Measurements from ENCODE around the gene CXCR5.

The CXCR5 gene

GRCh38 chr11:118899706-118900360 is 16.1 kb downstream of the CXCR5 start:
- DNase-seq = no peak

DNA sequence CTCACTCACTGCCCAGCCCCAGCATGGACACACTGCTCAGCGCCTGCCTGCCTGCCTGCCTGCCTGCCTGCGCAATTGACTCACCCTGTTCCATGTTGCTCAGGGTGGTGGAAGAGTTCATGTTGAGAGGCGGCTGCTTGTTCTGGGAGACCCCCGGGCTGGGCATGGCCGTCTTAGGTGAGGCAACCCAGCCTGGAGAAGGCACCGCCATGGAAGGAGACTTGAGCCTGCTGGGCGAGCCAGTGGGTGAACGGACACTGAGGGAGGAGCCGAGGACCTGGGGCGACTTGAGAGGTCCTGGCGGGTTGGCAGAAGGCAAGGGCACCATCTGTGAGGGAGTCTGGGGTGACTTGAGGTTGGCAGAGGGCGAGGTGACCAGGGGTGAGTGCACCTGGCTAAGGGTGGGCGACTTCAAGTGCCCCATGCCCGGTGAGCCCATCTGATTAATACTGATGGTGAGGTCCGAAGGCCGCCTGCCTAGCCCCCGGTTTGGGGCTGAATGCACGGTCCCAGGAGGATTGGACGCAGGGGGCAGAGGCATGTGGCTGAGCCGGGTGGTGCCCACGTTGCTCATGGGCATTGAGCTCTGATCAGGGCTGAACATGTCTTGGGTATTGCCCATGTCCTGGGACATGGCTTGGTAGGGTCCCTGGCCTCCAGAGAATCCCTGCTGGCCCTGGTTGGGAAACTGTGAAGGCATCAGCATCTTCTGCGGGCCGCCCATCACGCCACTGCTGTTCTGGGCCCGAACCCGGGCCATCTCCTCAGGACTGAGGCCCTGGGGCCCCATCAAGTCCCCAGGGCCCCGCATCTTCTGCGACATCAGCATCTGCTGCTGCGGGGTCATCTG is 17.1 kb downstream of the CXCR5 start:
- DNase-seq = no peak

DNA sequence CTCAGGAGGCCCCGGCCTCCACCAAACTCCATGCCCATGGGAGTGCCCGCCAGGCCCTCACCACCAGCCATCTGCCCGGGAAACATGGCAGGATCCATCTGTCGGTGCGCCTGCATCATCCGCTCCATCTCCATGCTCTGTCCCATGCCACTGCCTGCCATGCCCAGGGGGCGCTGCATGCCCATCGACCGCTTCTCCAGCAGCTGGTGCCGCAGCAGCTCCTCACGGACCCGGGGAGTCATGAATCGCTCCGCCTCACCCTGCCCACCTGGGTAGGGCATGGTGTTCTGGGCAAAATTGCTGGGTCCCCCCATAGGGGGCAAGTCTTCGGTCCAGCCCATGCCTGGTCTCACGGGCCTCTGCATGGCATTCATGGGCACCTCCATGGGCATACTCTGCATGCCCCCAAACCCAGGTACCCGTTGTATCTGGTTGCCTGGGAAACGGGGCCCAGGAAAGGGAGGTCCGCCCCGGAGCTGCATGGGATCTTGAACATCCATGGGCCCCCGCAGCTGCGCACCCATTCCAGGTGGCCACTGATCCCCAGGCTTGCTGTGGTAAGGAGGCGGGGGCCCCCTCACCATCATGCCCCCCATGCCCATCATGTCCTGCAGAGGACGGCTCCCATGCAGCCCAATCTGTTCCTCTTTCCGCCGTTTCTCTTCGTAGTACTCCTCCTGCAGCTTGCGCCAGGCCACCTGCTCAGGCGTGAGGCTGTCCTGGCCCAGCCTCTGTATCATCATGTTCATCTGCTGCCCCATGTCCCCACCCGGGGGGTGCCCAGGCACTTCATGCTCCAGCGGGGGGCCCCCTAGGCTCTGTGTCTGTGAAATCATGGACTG is 18.0 kb downstream of the CXCR5 start:
- DNase-seq = no peak

DNA sequence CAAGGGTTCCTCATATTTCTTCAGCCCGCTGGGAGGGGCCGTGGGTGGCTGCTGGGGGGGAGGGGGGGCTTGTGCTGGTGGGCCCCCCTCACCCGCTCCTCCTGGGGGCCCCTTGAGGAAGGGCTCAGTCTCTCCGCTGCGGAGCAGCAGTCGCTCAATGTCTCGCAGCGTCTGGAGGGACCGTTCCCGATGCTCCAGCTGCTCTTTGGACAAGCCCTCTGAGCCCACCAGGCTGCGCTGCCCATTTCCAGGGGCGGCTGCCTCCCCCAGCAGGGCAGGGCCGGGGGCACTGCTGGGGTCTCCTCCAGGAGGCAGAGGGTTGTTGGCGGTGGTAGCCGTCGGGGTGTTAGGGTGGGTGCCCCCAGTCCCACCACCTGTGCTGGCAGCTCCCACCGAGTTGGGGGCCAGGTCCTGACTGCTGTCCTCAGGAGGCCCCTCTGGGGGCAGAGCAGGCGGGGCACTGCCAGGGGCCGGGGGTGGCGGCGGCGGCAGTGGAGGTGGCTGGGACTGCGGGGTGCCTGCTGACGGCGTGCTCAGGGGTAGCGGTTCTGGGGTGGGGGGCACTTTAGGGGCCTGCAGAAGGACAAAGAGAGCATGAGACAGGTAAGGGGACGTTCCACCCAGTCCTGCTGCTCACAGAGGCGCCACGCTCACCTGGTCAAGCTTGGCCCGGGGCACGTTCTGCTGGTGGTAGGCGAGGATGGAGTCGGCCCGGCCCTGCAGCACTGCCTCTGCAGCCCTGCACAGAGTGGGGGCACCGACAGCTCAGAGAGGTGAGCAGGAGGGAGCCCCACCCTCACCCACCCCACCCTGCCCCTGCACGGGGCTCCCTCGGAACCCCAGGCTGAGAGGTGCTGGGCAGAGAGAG is 18.9 kb downstream of the CXCR5 start:
- no peak for DNase-seq

DNA sequence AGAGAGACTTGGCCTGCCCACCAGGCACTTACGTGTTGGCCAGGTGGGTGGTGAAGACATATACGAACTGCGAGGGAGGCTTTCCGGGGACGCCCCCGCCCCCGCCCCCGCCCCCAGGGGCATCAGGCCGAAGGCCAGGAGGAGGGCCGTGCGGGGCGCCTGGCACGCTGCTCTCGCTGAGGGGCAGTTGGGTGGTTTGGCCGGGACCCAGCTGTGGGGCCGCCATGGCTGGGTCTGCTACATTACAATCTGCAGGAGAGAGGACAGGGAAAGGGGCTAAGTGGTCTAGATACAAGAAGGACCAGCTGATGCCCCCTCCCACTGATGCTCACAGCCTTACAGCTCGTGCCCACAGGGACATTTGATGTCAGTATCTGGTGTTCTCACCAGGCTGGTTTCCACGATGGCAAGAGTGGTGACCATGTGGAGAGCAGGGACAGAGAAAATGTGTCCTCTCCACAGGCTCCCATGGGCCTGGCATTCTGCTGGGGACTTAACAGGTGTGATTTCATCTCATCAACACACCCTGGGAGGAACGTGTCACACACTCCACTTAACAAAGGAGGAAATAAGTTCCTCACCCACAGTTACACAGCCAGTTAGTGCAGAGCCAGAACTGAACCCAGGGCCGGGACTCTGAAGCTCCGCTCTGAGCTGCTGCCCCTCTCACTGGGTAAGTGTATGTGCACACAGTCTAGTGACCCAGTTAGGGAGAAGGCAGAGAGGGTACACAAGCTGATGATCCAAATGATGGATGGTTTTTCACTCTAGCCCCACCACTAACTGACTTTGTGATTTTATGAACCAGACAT is 19.7 kb downstream of the CXCR5 start:
- no peak for DNase-seq

- DNase-seq = peak; percentile 72
These were observed 23.7 kb downstream of the CXCR5 start for GRCh38 chr11:118907051-118908042.

- no peak for DNase-seq
These were observed 24.6 kb downstream of the CXCR5 start for GRCh38 chr11:118908264-118908663.

DNA sequence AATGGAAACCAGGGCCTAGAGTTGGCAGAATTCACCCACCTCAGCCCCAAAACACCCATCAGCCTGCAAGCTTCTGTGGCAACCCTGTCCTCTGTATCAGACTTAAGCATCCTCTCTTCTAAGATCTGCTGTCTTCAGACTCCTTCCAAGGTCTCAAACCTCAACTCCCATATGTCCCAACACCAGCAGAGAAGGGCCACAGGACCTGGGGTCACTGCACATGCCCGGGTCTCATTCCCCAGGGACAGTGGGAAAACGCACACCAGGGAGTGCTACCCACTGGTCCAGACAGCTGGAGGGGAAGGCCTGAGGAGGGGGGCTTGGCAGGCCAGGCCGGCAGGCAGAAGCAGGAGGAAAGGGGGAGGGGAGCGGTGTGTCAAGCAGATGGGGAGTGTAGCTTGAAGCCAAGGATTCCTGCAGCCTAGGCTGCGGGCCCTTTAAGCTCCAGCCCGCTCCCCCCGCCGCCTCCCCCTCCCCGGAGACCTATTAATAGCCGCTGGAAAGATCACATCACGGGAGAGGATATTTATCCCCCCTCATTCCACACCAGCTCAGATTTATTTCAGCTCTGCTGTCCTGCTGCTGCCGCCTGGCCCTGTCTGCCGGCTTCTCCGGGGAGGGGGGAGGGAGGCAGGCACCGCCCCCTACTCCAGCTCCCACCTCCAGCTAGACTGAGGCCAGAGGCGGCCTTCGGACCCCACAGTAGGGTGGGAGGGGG is 25.4 kb downstream of the CXCR5 start:
- peak; percentile 56 for DNase-seq

DNA sequence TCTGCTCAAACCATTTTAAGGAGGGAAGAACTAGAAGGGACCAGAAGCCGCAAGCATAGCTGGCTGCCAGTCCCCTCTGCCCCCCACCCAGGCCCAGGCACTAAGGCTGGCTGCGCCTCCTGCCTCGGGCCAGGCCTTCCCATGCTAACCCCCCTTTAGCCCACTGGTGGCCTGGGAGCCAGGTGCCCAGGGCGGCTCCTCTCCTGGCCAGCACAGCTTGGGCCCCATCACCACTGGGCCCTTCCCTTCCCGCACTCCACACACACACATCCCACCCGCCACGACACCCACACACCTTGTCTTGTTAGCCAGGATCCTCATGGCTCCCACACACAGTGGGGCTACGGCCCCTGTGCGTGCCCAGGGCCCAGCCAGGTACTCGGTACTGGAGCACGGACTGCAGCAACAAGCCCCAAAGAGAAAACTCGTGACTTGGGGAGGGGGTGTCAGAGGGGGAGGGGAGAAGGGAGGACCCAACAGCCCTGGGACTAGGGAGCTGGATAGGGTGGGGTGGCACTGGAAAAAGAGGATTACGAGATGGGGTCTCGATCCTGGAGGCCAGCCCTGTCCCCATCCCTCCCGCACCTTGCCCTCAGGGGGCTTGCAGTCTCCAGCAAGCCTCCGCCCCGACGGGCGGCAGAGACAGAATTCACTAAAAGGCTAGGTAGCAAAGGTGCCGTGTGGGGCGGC is 26.1 kb downstream of the CXCR5 start:
- DNase-seq = no peak

DNA sequence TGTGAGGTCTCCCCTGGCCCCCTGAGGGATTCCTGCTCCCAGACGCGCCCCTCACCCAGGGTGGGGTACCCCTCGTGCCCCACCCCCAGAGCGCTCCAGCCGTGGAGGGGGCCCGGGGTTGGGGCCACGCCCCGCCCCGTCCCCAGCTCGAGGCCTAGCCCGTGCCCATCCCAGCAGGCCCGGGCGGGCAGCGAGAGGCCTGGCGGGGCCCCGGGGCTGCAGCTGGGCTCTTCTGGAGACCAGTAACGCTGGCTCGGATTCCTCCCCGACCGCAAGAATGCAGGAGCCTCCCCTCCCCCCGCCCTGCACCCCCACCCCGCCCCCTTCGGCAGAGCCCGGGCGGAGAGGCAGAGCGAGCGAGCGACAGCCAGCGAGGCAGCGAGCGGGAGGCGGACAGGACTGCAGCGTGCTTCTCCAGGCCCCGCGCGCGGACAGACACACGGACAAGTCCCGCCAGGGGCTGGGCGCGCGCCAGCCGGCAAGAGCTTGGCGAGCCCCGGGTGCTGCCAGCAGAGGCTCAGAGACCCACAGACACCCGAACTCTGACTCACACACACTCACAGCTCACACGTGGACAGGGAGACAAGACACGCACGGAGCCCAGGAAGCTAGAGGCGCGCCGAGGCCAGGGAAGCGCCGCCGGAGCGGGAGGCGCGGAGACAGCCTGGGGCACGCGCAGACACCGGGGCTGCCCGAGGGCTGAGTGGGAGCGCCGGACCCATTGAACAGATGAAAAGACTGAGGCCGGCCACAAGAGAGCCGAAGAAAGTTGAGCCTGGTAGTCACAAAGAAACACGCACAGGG is 26.8 kb downstream of the CXCR5 start:
- DNase-seq = no peak

DNA sequence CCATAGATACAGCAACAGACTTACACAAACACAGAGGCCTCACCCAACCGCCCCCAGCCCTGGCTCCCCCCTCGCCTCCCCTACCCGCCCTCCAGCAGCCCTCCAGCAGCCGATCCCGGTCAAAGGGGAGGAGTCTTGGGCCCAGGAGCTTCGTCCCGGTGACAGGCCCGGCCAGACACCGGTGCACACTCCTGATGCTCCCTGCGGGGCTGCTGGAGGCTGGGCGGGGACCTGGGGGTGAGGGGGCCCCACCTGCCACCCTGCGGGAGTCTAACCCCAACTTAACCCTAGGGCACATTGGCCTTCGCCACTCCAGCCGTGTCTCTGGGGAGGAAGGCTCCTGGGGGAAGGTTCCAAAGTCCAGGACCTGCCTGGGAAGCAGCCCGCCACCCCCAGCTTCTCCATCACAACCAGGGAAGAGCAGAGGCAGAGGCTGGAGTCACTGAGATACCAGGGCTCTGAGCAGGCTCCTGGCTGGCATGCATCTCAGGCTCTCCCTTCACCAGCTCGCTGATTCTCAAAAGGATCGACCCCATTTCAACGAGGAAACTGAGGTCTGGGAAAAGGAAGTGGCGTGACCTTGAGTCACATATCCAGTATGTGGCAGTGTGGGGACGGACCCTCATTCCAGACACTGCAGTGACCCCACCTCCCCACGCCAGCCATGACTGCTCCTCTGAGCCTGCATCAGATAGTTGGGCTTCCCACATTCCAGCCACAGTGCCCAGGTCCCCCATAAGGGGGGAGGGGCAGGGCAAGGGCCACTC is 27.6 kb downstream of the CXCR5 start:
- no peak for DNase-seq

GRCh38 chr11:118911880-118912741 is 28.4 kb downstream of the CXCR5 start:
- no peak for DNase-seq

GRCh38 chr11:118912742-118913410 is 29.2 kb downstream of the CXCR5 start:
- DNase-seq = no peak

- no peak for DNase-seq
These were observed 29.9 kb downstream of the CXCR5 start for GRCh38 chr11:118913411-118914125.

Measured in COR-L47 (cell line).